LoVo (cell line): ENCODE data around the gene OXLD1.
"Not testable (repeated sequence)": the region's sequence is repeated elsewhere in the genome, so short reads cannot be mapped to it uniquely, and the experiment has no call there.

Experiments
- DNase-seq: peaks from one replicate; pipeline ENCODE4 v3.0.0-alpha.2; 2016; ENCODE audit warnings: low spot score

OXLD1 gene

DNA sequence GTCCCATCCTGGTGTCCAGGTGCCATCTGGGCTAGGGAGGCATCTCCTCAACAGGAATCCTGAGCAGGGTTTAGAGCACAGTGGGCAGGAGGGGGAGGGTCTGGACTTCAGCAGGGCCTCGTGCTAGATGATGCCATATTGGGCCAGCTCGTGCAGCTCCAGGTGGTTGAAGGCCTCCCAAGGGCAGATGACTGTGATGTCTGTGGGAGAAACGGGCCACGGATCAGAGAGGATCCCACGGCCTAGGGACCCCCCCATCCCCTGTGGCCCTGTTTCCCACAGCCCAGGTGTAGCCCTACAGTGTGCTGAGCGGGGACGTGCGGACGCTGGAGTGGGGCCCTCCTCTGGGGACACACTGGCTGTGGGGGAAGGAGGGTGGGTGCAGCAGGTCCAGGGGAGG is 15.5 kb downstream of the OXLD1 start:
- no peak for DNase-seq

DNA sequence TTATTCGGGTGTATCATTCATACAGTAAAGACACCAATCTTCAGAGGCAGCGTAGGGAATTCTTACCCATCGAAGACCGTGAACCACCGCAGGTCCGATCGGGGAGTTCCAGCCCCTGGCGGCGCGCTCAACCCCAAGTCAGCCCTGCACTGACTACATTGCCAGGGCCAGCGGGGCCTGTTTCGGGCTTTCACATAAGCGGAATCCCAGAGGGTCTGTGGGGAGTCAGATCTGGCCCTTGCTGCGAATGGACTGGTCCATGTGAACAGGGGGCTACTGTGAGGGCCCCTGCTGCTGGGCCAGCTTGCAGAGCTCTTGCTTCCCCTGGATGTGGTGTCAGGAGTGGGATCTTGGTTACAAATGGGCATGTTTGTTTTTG is 17.7 kb downstream of the OXLD1 start:
- no peak for DNase-seq

DNA sequence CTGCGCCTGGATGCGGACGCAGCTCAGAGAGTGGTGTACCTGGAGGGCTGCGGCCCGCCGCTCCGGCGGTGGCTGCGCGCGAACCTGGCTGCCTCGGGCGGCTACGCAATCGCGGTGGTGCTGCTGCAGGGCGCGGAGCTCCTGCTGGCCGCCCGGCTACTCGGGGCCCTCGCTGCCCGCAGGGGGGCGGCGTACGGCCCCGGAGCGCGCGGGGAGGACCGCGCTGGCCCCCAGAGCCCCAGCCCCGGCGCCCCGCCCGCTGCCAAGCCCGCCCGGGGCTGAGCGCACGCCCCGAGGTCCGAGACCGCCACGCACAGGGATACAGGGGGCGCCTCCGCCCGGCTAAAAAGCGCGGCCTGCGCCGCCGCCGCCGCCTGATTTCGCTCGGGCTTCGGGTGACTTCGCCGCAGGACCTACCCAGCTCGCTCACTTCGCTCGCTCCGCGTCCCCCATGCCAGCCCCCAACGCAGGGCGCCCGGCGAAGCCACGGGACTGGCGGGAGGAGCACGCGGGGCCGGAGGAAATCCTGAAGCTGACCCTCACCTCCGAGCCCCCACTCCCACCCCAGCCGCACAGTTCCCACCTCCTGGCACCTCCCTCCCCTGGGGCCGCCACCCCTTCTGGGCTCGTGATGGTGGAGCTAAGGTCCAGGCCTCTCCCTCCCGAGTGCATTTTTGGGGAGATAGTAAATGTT is 18.2 kb downstream of the OXLD1 start:
- DNase-seq, result no peak

DNA sequence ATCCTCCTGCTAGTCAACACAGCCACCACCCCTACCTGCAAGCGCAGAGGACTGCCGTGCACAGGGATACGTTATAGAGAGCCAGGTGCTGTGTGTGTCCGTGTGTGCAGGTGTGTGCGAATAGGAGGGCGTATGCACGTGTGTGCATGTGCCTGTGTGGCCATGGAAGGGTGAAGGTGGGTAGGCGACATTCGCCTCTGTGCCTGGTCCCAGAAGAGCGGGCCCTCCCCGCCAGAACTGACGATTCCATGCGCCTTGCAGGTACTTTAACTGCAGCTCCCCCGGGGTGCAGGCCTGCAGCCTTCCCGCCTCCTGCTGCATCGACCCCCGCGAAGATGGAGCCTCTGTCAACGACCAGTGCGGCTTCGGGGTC is 18.8 kb downstream of the OXLD1 start:
- no peak for DNase-seq

DNA sequence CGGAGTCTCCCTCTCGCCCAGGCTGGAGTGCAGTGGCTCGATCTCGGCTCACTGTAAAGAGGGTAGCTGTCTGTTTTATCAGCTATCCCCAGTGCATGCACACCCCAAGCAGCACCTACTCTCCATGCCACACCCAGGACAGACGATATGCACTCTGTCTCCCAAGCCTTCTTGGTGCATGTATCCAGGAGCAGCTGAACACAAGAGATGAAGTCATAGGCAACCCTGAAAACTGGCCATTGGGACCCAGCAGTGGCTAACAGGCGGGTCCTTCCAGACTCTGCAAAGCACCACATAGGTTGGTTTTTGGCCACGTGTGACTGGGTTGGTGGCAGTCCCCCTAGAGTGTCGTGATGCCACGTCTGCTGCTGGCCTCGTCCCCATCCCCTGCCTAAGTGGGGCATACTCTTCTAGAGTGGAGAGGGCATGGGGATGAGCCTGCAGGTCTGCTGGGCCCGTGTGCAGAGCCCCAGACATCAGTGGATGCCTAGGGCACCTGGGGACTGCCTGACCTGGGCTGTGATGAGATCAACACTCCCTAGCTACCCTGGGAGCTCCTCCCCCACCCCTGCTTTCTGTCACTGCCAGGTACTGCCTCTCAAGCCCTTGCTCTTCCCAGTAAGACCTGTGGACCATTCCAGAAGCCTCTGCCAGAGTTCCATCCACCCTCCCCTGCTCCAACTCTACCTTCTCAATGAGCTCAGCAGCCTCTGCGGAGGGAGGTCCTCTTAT is 19.4 kb downstream of the OXLD1 start:
- DNase-seq, result no peak

DNA sequence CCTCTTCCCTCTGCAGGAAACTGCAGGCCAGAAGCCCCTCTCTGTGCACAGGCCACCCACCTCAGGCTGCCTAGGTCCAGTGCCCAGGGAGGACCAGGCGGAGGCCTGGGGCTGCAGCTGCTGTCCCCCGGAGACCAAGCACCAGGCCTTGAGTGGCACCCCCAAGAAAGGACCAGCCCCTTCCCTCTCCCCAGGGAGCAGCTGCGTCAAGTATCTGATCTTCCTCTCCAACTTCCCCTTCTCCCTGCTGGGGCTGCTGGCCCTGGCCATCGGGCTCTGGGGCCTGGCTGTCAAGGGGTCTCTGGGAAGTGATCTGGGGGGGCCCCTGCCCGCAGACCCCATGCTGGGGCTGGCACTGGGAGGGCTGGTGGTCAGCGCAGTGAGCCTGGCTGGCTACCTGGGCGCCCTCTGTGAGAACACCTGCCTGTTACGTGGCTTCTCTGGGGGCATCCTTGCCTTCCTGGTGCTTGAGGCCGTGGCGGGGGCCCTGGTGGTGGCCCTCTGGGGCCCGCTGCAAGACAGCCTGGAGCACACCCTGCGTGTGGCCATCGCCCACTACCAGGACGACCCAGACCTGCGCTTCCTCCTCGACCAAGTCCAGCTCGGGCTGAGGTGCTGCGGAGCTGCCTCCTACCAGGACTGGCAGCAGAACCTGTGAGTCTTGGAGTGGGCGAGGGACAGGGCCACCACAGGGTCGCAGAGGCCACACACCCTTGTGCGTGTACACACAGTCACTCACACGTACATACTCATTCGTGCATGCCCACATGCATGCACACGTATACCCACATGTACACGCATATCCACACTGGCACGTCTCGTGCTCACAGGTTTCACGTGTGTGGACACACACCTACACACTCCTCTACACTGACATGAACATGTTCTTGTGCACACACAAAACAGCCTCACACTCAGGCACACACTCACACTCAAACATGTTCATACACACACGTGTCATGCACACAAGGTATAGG is 21.1 kb downstream of the OXLD1 start:
- DNase-seq, result no peak

DNA sequence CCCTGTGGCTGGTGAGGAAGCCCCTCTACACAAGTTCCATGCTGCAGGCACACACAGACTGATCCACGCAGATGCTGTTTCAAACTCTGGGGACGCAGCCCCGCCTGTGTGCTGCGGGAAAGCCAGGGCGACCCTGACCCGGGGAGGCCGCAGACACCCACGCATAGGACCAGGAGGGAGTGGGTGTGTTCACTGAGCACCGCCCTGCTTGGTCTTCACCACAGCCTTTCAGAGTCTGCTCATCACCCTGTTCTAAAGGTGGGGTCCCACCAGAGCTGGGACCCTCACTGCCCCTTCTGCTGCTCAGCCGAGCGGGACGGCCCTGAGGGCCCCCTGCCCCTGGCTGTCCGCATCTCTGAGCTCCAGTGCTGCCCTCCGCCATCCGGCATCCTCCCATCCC is 21.9 kb downstream of the OXLD1 start:
- DNase-seq, result no peak

DNA sequence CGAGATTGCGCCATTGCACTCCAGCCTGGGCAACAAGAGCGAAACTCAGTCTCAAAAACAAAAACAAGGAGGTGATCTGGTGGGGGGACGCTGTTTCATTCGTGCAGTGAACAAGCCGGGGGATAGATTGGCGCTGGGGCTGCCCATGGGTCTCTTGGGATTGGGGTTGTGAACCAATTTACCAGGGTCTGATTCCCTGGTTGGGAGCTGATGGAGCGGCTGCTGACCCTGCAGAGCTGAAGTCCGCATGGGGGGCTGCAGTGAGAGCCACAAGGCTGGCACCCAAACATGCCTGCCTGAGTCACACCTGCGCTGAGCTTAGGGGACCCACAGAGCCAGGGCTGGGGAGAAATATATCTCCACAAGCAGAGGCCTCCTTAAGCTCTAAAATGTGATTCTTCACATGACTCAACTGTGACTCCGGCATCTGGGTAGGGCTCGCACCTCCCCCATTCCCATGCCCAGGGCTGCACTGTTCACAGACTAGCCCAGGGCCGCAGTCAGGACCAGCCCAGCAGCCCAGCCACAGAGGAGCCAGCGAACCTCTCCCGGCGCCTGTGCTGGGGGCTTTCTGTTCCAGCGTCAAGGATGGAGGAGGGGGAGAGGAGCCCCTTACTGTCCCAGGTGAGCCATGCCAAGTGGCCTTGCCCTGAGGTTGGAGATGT is 24.4 kb downstream of the OXLD1 start:
- DNase-seq, result no peak

DNA sequence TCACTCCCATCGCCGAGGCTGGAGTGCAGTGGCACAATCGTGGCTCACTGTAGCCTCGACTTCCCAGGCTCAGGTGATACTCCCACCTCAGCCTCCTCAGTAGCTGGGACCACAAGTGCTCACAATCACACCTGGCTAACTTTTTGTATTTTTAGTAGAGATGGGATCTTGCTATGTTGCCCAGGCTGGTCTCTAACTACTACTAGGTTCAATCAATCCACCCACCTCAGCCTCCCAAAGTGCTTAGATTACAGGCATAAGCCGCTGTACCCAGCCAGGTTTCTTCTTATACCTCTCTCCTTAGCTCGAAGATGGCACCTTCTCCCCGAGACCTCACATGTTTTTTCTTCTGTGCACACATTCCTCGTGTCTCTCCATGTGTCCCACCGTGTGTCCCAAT is 26.4 kb downstream of the OXLD1 start:
- no peak for DNase-seq

DNA sequence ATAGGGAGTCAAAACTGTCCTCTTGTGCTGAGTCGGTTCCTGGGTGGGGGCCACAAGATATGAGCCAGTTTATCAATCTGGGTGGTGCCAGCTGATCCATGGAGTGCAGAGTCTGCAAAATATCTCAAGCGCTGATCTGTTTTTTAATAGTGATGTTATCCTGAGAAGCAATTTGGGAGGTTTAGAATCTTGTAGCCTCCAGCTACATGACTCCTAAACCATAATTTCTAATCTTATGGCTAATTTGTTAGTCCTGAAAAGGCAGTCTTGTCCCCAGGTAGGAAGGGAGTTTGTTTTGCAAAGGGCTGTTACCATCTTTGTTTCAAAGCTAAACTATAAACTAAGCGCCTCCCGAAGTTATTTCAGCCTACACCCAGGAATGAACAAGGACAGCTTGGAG is 27.7 kb downstream of the OXLD1 start:
- no peak for DNase-seq

DNA sequence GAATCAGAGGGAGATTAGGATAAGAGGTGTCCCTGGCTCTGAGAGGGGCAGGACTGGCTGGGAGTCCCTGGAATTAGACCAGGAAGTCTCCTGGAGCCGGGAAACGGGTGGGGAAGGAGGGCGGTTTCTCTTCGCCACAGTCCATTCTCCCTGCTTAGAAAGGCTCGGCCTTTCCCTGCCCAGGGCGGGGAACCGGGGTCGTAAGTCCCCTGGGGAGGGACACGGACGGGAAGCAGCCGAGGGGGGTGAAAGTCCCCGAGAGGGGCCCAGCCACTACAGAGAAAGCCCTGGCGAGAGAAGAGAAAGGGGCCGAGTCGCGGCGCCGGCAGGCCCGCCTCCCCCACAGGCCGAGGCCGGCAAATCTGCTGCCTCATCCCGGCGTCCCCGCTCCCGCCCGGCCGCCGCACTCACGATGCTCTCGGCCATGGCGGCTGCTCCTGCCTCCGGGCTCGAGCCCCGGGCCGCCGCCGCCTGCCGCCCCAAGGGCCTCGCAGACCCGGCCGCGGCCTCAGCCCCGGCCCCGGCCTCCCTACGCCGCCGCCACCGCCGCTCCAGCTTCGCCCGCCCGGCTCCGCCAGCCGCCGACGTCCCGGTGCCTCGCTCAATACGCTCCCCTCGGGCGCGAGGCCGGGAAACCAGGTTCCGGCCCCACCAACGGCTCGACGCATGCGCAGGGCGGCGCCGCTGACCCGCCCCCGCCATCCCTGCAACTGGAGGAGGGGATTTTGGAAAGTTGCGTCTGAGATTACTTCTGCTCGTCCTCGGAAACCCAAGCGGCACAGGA is 29.7 kb downstream of the OXLD1 start, which contains the start of the genes NPLOC4 and TSPAN10:
NPLOC4 (minus strand) TSS at position 608 of the 784 bp plus-strand sequence; CDS start at position 426, 182 bp downstream.
TSPAN10 (plus strand) TSS at position 692 of the 784 bp plus-strand sequence. CDS start 5,217 bp downstream, outside the sequence.
- DNase-seq, result peak; percentile 89

DNA sequence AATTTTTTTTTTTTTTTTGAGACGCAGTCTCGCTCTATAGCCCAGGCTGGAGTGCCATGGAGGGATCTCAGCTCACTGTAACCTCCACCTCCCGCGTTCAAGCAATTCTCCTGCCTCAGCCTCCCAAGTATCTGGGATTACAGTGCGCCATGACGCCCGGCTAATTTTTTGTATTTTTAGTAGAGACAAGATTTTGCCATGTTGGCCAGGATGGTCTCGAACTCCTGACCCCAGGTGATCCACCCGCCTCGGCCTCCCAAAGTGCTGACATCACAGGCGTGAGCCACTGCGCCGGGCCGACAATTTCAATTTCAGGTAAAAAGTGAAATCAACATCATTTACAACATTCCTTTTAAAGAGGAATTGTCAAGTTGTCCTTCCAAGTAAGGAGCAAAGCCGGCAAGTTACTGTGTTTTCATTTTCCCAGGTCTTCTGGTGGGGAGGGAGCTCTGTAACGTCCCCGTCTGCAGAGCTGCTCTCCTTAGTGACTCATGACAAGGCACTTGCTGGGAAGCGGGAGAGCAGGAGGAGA is 30.4 kb downstream of the OXLD1 start:
- DNase-seq, result no peak

DNA sequence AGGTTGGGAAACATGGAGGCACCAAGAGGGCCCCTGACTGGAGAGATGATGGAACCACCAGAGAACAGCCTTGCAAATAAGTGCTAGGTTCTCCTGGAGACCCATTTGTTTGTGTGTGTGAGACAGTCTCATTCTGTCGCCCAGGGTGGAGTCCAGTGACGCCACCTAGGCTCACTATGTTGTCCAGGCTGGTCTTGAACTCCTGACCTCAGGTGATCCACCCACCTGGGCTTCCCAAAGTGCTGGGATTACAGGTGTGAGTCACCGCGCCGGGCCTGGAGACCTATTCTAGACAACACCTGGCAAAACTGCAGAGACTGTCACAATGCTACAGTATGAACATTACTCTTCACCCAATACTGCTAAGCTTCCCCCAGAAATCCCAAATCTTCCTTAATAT is 31.0 kb downstream of the OXLD1 start:
- DNase-seq, result no peak

DNA sequence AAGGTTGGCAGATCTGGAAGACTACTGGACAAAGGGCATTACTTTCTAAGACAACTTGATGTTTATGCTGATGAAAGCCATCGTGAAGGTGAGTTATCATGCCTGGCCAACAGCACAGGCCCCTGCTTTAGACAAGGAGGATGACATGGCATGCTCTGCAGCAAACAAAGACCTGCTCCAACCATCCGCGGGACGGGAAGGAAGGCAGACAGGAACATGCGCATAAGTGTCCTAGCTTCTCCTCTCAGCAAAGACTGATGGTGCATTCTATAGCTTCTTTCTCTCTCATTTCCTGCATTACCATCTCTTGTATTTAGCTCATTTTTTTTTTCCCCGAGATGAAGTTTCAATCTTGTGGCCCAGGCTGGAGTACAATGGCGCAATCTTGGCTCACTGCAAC is 34.9 kb downstream of the OXLD1 start:
- no peak for DNase-seq

DNA sequence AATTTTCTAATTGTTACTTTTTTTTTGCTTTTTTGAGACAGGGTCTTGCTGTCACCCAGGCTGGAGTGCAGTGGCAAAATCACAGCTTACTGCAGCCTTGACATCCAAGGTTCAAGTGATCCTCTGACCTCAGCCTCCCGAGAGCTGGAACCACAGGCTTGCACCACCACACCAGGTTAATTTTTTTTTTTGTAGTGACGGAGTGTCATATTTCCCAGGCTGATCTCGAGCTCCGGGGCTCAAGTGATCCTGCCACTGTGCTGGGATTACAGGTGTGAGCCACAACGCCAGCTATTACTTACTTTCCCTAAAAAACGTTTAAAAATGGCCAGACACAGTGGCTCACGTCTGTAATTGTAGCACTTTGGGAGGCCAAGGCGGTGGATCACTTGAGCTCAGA is 36.1 kb downstream of the OXLD1 start:
- no peak for DNase-seq

DNA sequence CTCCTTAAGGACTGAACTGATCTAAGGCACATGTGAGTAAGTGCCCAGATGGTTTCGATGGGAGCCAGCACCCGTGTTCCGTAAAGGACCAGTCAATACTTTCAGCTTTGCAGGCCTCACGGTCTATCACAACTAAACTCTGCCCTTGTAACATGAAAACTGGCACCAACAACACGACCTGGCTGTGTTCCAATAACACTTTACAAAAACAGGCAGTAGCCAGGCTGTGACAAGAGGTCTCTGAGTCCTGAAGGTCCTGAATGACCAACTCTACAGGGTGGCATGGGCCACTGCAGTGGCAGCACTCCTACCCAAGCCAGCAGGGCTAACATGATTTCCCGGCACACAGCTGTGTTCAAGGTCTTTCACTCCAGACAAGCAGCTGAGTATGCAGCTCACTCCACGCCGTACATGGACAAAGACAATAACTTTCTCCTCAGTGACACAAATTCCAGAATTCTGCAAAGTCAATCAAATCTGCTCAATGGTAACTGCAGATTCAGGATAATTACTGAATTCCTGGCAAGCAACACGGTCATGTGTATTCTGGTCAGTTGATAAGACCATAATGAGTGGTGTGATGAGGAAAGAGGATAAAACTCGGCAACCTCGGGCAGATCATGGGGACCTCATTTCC is 44.8 kb downstream of the OXLD1 start:
- no peak for DNase-seq

DNA sequence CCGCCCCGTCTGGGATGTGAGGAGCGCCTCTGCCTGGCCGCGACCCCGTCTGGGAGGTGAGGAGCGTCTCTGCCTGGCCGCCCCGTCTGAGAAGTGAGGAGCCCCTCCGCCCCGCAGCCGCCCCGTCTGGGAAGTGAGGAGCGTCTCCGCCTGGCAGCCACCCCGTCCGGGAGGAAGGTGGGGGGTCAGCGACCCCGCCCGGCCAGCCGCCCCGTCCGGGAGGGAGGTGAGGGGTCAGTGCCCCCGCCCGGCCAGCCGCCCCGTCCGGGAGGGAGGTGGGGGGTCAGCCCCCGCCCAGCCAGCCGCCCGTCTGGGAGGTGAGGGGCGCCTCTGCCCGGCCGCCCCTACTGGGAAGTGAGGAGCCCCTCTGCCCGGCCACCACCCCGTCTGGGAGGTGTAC is 48.1 kb downstream of the OXLD1 start:
- not testable (repeated sequence) for DNase-seq

DNA sequence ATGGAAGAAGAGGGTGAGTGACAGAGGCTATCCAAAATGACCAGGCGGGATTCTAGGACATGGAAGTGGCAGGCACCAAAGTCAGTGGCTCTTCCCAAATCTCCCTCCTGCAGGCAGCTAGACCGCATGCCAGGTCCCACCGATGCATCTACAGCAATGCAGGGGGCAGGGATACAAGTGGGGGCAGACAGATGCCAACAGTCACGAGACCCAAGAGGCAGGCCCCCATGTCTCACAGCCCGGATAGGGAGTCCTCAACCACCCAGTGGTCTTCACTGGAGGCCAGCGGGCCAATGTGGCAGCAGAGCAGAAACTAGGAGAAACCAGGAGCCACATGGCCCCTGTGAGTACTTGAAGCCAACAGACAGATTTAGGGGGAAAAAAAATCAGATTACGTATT is 49.5 kb downstream of the OXLD1 start:
- DNase-seq, result no peak

DNA sequence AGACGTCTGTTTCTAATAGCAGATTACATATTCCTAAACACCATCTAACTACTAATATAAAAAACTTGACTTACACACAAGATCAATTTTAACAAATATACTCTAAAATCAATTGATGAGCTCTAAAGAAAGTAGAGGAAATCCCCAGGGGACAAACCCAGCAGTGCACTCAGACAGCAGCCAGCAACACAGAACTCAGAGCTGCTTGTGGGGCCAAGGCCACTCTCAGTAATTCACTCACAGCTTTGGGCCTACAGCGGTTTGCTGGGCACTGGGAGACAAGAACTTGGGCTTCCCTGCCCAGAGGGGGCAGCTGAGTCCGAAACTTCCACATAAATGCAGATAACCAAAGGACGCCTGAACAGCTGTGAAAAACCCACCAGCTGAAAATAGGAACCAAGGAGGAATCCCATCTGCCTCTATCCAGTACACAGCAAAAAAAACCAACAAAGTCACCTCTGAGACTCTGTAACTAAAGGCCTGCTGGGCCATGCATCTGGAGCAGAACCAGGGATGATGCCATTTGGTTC is 50.9 kb downstream of the OXLD1 start:
- no peak for DNase-seq
